AG09309 (cell line): ENCODE measurements around the gene MKNK2.

Experiments
- DNase-seq: peaks from one replicate; pipeline ENCODE4 v3.0.0-alpha.2; 2010; ENCODE audit warnings: low read depth
- H3K4me3 ChIP-seq: 2 replicates; pipeline ENCODE4 v1.5.1; 2011; ENCODE audit warnings: mild to moderate bottlenecking, low read depth, low read length, moderate library complexity; ENCODE audit not compliant: control insufficient read depth
- CTCF ChIP-seq: IDR thresholded peaks from 2 replicates; pipeline ENCODE4 v1.5.1; 2011; ENCODE audit warnings: mild to moderate bottlenecking, low read depth, low read length, inconsistent platforms; ENCODE audit not compliant: insufficient read depth, control insufficient read depth; ENCODE audit errors: missing control alignments

MKNK2 gene

GRCh38 chr19:2046046-2046907, 4.8 kb downstream of the MKNK2 start:
- TF ChIP-seq CTCF: no peak
- H3K4me3 ChIP-seq: no peak overlapping the region
- DNase-seq: no peak

GRCh38 chr19:2045501-2046045, 5.5 kb downstream of the MKNK2 start:
- no peak for DNase-seq
- TF ChIP-seq CTCF: no peak
- H3K4me3 ChIP-seq: no peak overlapping the region

GRCh38 chr19:2044709-2045500, 6.1 kb downstream of the MKNK2 start:
- DNase-seq: no peak
- H3K4me3 ChIP-seq: no peak overlapping the region
- no peak for TF ChIP-seq CTCF

- H3K4me3 ChIP-seq: no peak overlapping the region
- DNase-seq: no peak
- TF ChIP-seq CTCF: no peak
Measured at GRCh38 chr19:2043961-2044708, 6.9 kb downstream of the MKNK2 start.

- TF ChIP-seq CTCF: no peak
- H3K4me3 ChIP-seq: no peak overlapping the region
- no peak for DNase-seq
Measured at GRCh38 chr19:2043251-2043641, 7.8 kb downstream of the MKNK2 start.

- no peak for DNase-seq
- no peak for TF ChIP-seq CTCF
- no peak overlapping the region for H3K4me3 ChIP-seq
Measured at GRCh38 chr19:2042485-2043250, 8.4 kb downstream of the MKNK2 start.
